HG02759 (cell line): ENCODE results near the gene HOXA3.

ENCODE experiments used
- ATAC-seq: cut with Tn5 transposase; IDR thresholded peaks from one replicate; pipeline ENCODE4 v1.9.1; 2021; ENCODE audit warnings: mild to moderate bottlenecking, moderate library complexity; ENCODE audit not compliant: unreplicated experiment

Gene HOXA3

DNA sequence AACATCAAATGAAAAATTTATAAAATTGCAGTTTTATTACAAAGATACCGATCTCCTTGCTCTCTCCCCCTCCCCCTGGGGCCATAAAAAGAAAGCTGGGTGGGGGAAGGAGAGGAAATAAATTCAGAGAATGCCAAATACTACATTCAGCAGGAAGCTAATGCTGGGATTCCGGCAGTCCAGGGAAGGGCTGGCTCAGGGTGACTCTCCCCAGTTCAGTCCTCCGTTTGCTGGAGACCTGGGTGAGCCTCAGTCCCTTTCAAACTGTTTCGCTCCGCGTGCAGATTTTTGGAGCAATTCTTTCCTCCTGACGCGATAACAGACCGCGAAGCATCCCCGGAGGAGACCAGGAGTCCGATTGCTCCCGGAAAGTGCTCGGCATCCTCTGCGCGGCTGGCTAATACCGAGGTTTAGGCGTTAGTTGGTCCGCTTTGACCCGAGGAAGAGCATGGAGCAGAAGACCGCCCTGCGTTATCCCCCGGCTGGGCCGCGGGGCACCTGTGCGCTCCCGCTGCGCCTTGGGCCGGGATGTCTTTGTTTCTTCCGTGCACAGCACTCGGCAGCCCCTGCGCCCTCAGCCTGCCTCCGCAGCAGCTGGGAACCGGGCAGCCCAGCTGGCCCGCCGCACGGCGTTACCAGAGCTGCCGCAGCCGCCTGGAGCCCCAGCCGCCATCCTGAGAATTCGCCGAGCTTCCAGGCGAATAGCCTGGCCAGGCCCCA is 46.0 kb downstream of the HOXA3 start:
- ATAC-seq: no peak

DNA sequence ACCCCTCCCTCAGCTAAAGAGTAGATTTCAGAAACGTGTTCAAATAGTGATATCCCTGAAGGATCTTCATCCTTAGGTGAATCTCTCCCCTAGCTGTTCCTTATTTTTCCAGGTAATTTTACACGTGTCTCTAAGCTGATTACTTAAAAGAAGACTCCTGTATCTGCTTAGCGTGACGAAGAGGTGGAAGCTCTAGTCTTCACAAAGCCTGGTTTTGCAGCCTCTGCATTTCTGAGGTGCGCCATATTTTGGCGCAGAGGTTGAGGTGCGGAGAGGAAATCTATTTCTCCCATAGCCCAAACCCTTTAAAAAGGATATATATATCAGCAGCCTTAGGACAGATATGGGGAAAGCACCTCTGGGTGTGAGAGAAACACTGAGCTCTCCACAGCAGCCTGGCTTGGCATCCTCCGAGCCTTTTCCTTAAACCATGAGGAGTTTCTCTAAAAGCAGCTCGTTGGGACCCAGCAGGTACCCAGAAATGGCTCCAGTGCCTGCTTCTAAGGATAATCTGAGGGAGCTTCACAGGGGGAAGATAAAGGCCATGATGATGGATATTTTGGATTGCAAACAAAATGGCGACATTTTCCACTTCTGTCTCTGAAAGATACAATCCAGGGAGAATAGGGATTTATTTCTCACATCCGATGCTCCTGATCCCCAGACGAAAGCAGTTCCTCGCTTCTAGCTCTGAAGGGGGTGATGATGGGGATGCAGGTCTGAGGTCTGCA is 46.9 kb downstream of the HOXA3 start:
- no peak for ATAC-seq

GRCh38 chr7:27104341-27105058 is 47.9 kb downstream of the HOXA3 start:
- ATAC-seq: no peak

- ATAC-seq: no peak
Measured at GRCh38 chr7:27103489-27104226, 48.7 kb downstream of the HOXA3 start.

DNA sequence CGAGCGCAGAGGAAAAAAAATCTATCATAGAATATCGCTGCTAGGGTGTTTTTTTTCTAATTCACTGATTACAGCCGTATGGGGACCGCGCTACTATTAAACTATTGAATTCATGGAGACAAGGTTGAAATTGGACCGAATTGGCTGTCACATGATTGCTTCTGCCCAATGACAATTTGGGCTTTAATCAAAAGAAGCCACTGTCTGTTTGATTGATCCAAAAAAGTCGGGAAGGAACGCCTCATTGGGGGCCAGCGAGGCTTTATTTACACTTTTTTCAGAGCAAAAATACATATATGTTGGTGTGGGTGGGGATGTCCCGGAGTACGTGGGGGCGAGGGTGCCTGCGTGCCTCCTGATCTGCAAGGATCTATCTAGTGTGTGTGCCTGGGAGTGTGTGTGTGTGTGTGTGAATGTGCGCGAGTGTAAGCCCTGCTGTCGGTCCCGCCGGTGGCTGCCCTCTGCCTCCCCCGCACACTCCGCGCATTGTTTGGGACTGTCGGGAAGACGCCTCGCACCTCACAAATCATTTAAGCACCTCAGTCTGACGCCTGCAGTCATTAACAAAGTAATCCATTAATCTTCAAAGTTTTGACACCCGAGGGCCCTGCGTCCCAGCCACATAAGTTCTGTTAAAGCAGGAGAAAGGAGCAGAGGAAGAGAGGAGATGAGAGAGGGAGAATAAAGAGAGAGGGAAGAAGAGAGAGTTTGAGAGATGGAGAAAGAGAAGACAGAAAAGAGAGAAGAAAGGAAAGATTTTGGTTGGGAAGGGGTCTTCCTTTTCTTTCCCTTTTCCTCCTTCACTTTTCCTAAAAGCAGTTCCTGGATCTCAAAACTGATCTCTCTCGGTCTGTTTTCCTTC is 49.6 kb downstream of the HOXA3 start, which contains the start of gene HOXA2:
Gene HOXA2 (minus strand): TSS at position 103 of the 862 bp plus-strand sequence. CDS start 183 bp downstream, outside the sequence.
- ATAC-seq: no peak

DNA sequence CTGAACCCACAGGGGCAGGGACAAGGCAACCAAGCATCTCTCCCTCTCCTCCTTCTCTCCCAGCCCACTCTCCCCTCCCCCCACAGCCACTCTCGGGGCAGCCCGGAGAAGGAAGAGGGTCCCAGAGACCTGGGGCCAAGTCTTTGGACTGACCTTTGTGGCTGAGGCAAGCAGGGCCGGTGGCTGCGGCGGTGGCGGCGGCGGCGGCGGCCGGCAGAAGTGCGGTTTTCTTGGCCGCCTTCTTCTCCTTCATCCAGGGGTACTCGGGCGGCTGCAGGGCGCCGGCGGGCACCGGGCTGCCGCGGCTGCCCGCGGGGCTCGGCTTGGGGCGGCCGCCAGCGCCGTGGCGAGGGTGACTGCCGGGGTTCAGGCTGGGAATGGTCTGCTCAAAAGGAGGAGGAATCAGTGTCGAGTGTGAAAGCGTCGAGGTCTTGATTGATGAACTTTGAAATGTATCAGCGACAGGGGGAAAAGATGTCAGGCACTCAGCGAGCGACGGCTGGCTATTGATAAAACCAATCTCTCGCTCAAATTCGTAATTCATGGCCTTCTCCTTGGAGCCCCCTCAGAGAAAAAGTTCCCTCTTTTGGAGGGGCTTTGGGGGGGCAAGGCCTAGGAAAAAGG is 50.3 kb downstream of the HOXA3 start:
- ATAC-seq: no peak

DNA sequence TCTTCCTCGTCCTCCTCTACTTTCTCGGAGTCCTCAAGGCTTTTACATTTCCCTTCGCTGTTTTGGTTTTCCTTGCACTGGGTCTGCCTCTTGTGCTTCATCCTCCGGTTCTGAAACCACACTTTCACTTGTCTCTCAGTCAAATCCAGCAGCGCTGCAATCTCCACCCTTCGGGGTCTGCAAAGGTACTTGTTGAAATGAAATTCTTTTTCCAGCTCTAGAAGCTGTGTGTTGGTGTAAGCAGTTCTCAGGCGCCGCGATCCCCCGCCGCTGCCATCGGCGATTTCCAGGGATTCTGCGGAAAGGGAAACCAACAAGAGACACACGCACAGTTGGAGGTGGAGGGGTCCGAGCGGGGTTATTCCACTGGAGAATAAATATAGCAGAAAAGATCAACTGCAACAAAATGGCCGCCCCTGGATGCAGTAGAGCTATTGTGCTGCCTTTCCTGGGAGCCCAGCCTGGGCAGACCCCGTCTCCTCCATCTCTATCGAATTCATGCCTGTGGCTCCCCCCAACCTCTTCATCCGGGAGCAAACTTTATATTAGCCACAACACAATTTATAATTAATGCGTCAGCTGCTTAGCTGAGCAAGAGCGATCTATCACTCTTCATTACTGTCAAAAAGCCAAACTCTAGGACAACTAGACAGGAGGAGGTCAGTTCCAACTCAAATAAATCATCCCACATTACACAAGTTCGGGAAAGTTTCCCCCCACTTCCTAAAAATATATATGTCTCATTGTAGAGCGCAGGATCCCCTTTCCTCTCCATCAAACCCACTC is 51.0 kb downstream of the HOXA3 start:
- ATAC-seq: no peak

- ATAC-seq: no peak
Measured at GRCh38 chr7:27100694-27101170, 51.7 kb downstream of the HOXA3 start.

- ATAC-seq: no peak
Measured at GRCh38 chr7:27099453-27100370, 52.7 kb downstream of the HOXA3 start.

DNA sequence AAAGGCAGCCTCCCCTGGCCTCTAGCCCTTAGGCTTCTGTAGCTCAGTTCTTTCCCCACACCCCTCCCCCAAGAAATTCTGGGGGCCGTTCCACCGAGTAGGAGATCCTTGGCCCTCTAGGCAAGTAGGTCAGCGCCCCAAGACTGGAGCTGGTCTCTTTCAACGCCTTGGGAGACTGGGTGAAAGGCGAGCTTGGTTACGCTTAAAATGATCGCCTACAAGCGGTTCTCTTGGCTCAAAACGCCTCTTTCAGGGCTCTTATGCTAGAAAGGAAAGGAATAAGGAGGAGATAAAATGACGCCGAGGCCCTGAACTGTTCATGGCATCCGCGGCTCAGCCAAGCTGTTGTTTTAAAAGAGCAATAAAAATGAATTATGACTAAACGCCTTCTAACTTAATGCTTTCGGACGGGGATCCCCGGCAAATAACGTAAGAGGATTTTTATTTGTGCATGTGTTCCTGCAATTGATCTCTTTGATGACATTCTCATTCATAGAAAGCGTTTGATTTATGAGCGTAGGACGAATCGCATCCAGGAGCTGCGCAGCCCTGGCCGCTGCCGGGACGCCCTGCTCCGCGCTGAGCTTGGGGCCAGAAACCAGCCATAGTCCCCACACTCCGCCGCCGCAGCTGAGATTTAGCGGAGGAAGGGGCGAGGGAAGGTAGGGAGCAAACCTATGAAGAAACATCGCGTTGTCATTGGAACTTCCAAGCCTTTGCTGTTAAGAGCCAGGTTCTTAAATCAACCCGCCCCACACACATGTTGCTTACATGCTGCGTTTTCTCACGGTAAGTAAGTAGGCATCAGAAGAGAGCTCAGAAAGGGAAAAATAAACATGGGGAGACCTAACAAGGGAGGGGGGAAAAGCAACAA is 53.6 kb downstream of the HOXA3 start:
- no peak for ATAC-seq

- ATAC-seq: no peak
Measured at GRCh38 chr7:27097686-27098577, 54.5 kb downstream of the HOXA3 start.

DNA sequence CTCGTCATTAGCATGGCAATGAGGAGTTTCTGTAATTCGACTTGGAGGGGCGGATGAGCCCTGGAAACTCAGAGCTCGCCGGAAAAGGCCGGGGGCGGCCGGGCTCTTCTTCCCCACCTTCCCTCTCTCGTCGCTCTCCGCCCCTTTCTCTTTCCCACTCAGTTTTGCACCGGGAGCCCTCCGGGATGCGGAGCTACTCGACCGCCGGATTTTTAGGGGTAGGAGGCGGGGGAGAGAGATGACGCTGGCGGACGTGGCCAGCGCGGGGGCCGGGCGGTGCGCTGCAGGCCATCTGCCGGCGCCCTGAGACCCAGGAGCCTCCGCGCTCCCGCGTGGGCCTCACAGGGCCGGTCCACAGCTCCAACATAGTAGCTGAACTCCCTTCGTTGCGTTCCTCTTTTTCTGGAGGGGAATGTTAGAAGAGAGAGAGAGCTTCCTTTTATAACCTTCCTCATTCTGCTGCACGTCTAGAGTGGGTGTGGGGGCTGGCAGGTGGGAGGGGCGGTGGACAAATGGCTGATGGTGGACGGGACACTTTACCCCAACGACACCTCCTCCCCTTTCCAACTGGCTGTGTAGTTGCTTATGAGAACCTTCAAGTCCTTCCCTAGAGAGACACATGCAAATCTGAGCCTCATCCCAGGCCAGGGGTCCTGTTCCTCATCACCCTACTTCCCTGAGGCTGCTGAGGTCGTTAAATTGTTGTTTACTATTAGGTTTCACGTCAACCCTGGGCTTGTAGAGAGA is 55.4 kb downstream of the HOXA3 start:
- no peak for ATAC-seq

- ATAC-seq: peak; percentile 91
Measured at GRCh38 chr7:27095897-27096767, 56.3 kb downstream of the HOXA3 start, which contains the start of gene HOXA1. TSS of gene HOXA1 (minus strand) at chr7:27096000. CDS start at chr7:27095912, 88 bp downstream.
